IPS-15b (cell line): ENCODE results near the gene ZNF407.

ENCODE experiments used
- H3K27me3 ChIP-seq: one replicate; pipeline ENCODE4 v1.6.1; 2013; ENCODE audit warnings: low read length; ENCODE audit not compliant: control insufficient read depth, insufficient read depth
- H3K36me3 ChIP-seq: one replicate; pipeline ENCODE4 v1.6.1; 2013; ENCODE audit warnings: low read length; ENCODE audit not compliant: control insufficient read depth, insufficient read depth
- H3K4me1 ChIP-seq: one replicate; pipeline ENCODE4 v1.6.1; 2013; ENCODE audit warnings: mild to moderate bottlenecking, low read length; ENCODE audit not compliant: control insufficient read depth, insufficient read depth
- H3K4me3 ChIP-seq: one replicate; pipeline ENCODE4 v1.5.1; 2013; ENCODE audit warnings: low read depth, low read length
- H3K9ac ChIP-seq: one replicate; pipeline ENCODE4 v1.6.1; 2013; ENCODE audit warnings: low read depth, mild to moderate bottlenecking, low read length
- H3K9me3 ChIP-seq: one replicate; pipeline ENCODE4 v1.6.1; 2013; ENCODE audit warnings: mild to moderate bottlenecking, low read length; ENCODE audit not compliant: control insufficient read depth, insufficient read depth

Gene ZNF407

DNA sequence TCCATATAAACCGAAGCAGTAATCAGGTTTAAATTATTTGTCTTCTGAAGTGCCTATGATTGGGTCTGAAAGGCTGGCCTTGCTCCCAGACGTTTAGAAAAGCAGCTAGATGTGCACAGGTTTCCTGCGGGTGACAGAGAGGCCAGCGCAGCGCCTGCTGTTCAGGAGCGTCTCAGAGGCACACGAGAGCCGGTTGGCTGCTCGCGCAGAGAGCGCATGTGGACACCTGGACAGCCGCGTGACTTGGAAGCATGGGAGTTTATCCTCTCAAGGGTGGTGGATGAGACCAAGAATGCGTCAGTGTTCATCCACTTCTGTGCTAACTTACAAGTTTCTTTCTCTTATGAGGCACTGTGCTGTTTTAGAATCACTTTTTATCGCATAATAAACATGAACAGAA lies 307.6 kb downstream of the ZNF407 start:
- no peaks in the 10 kb centered on the region for H3K27me3 ChIP-seq
- no peaks in the 10 kb centered on the region for H3K4me1 ChIP-seq
- no peak overlapping the region for H3K4me3 ChIP-seq
- H3K9me3 ChIP-seq, result no peaks in the 10 kb centered on the region
- H3K9ac ChIP-seq, result no peak overlapping the region
- no peaks in the 10 kb centered on the region for H3K36me3 ChIP-seq

DNA sequence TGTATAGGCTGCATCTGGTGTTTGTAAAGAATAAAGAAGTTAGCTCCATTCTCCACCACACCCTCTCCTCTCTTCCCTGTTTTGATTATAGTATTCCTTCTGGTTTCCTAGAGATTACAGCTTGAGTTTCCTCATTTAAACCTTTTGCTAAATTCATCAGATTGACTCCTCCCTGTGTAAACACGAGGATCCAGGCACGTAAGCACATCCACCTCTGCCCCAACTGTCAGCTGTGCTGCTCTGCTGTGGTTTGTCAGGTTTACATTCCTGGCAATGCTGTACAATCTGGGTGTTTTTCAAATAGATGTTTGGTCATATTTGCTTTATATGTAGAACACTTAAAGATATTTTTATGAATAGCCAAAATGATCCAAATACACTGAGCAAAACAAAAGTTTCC lies 308.5 kb downstream of the ZNF407 start:
- Histone ChIP-seq H3K4me1 (no peaks in the 10 kb centered on the region), H3K9me3 (no peaks in the 10 kb centered on the region)

DNA sequence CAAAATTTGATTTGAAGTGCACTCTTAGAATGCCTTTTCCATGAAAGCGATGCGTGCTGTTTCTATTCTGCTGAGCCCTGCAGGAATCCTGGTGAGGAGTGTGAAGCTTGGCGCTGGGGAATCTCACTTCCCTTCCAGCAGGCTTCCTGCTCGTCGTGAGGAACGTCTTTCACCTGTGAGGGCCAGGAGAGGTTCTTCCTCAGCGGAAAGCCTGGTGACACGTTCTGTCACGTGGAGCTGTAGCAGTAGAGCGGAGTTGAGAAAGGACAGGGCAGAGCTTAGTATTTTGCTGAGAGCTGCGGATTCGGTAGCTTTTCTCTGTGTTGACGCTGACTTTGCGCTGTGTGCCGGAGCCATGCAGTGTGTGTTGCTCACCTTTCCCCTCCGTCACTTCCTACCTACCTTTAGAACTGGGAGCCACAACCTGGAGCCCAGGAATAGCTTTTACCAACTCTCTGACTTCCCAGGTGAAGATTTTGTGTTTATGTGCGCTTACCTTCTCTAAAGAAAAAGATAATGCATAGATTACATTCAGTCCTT lies 316.5 kb downstream of the ZNF407 start:
- no peaks in the 10 kb centered on the region for H3K4me1 ChIP-seq
- H3K27me3 ChIP-seq, result no peaks in the 10 kb centered on the region
- H3K36me3 ChIP-seq, result no peaks in the 10 kb centered on the region
- H3K9ac ChIP-seq, result no peak overlapping the region
- H3K9me3 ChIP-seq, result no peaks in the 10 kb centered on the region
- no peak overlapping the region for H3K4me3 ChIP-seq

More for the DNA sequence above, 308.5 kb downstream of the ZNF407 start:
- Histone ChIP-seq H3K27me3 (no peaks in the 10 kb centered on the region), H3K9ac (no peak overlapping the region), H3K4me3 (no peak overlapping the region), H3K36me3 (no peaks in the 10 kb centered on the region)

DNA sequence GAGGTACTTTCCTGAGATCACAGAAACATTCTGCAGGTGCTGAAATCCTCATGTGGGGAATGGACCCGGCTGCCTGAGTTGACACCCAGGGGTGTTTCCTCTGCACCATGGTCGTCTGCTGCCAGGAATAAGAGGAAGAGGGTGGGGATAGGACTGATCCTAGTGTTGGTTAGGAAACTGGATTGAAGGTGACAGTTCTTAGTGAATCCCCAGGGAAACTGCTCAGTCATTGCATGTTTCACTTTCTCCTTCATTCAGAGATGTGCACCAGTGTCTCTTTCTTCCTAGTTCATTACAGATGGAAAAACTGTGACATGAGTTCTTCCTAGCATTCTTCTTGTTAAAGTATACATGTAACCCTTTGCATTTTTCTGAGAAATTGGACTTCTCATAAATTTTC lies 317.0 kb downstream of the ZNF407 start:
- Histone ChIP-seq H3K9ac (no peak overlapping the region), H3K27me3 (no peaks in the 10 kb centered on the region), H3K4me3 (no peak overlapping the region), H3K4me1 (peaks cover 3% of the 10 kb centered on the region), H3K36me3 (no peaks in the 10 kb centered on the region), H3K9me3 (no peaks in the 10 kb centered on the region)

DNA sequence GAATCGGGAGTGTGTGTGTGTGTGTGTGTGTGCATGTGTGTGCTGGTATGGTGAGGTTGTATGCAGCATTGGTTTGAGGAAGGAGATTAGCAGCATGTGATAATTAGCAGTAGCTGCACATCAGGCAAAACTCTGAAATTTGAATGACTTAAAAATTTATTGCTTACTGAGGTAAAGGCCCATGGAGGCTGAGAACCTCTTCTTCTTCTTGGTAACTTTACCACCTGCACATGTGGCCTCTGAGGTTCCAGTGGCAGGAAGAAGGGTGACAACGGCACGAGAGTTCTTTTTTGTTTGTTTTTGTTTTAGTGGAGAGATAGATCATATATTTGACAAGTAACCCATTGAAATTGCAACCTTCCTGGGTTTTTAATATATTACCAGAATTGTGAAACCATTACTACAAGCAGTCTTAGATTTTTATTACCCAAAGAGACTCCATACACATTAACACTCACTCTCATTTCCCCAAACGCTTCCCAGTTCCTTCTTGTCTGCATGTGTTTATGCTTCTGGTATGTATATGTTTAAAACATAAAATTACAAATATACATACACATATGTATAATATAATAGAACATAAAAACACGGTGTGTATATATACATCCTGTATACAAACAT lies 319.2 kb downstream of the ZNF407 start:
- peaks cover 12% of the 10 kb centered on the region for H3K4me1 ChIP-seq
- no peaks in the 10 kb centered on the region for H3K9me3 ChIP-seq
- H3K4me3 ChIP-seq, result no peak overlapping the region
- no peak overlapping the region for H3K9ac ChIP-seq
- H3K36me3 ChIP-seq, result no peaks in the 10 kb centered on the region
- H3K27me3 ChIP-seq, result no peaks in the 10 kb centered on the region

DNA sequence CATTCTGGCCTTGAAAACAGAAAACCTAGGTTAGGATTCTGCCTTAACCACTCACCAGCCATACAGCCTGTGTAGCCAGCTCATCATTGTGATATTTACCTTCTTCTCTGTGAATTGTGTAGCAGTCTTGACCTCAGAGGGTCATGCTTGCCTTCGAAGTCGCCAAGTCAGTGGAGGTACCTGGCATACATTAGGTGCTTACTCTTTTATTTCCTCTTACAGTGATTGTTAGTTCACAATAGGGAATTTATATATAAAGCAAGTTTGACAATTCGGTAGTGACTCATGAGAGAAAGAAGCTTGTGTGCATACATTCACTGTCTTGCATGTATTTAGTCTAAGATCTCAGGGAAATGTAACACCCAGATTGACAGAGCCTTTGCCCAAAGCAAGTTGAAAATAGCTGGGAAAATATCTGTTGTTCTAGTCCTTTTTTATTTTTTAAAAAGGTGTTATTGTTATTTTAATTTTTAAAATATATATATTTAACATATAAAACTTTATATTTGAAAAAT lies 320.7 kb downstream of the ZNF407 start:
- no peaks in the 10 kb centered on the region for H3K36me3 ChIP-seq
- no peak overlapping the region for H3K4me3 ChIP-seq
- H3K9me3 ChIP-seq, result no peaks in the 10 kb centered on the region
- H3K27me3 ChIP-seq, result no peaks in the 10 kb centered on the region
- H3K4me1 ChIP-seq, result peaks cover 20% of the 10 kb centered on the region
- H3K9ac ChIP-seq, result no peak overlapping the region

DNA sequence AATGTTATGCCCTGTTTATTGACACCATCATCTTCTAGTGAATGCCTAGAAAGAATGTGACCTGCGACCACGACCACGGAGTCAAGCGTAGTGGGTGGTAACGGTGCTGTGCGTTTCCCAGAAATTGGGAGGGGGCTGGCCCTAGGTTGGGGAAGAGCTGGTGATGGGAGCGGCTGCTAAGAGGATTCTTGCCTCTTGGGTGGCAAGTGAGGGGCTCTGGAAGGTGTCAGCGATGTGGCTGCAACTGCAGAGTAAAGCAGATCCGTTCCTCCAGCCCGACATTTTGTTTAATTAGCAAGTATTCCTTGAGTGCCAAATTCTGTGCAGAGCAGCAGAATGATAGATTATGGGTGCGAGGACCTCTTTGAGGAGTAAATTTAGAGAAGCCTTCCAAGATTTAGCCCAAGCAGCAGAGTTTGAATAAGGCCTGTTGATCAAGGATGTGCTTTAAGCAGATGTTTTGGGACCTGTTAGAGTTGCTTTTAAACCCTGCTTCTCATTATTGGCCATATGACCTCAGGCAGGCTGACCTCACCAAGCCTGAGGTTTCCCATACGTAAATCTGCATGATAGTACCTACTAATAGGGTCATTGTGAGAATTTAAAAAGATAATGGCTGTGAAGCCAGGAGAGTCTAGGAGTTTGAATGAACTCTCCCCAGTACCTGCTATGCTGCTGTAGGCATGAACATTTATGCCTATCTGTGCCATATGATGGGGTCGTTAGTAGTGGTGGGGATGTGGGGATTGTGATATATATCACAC lies 323.6 kb downstream of the ZNF407 start:
- Histone ChIP-seq H3K36me3 (no peaks in the 10 kb centered on the region), H3K4me1 (peaks cover 20% of the 10 kb centered on the region), H3K4me3 (peak overlapping the region; percentile 10), H3K27me3 (no peaks in the 10 kb centered on the region), H3K9ac (no peak overlapping the region), H3K9me3 (no peaks in the 10 kb centered on the region)

DNA sequence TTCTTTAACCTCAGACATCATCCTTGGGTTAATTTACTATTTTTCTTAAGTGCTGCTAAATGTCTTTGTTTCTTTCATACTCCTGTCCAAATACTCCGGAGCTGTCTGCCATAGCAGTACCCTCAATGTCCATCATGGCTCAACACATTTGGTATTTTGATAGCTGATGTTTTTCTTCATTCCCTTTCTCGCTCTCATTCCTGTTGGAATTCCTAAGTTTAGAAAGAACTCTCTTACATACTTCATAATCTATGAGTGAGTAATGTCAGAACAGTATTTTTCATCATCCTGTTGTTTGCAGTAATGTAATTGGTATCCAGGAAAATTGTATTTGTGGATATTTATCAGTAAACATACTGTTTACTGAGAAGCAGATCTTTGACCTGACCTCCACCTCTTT lies 328.4 kb downstream of the ZNF407 start:
- H3K36me3 ChIP-seq, result no peaks in the 10 kb centered on the region
- H3K9me3 ChIP-seq, result no peaks in the 10 kb centered on the region
- H3K4me3 ChIP-seq, result no peak overlapping the region

DNA sequence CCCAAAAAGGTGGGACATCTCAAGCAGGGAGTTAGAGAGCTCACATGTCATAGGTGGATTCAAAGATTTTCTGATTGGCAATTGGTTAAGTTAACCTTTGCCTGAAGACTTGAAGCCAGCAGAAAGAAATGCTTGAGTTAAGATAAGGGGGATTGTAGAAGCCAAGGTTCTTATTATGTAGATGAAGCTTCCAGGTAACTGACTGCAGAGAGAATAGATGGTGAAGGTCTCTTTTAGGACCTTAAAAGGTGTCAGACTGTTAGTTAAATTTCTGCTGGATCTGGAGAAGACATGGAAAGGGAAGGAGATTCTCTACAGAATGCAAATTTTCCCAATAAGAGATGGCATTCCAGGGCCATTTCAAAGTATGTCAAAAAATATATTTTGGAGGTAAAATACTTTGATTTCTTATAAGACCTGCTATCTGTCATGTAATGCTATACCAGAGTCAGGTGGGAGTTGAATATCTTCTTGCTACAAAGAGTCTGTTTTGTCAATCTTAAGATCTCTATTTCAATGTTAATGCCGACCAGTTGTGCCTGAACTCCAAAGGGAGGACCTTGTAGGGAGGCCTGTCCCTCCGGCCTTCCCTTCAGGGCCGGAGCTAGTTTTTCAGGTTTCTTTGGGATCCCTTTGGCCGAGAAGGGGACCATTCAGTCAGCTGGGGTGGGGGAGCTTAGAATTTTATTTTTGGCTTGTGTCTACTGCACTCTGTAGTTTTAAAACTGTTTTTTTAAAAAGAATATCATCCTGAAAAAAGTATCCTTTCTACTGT lies 330.7 kb downstream of the ZNF407 start:
- Histone ChIP-seq H3K4me1 (peaks cover 4% of the 10 kb centered on the region), H3K4me3 (no peak overlapping the region), H3K27me3 (no peaks in the 10 kb centered on the region), H3K36me3 (no peaks in the 10 kb centered on the region), H3K9ac (no peak overlapping the region), H3K9me3 (no peaks in the 10 kb centered on the region)

More for the DNA sequence above, 328.4 kb downstream of the ZNF407 start:
- no peaks in the 10 kb centered on the region for H3K27me3 ChIP-seq
- H3K9ac ChIP-seq, result no peak overlapping the region
- H3K4me1 ChIP-seq, result peaks cover 19% of the 10 kb centered on the region

DNA sequence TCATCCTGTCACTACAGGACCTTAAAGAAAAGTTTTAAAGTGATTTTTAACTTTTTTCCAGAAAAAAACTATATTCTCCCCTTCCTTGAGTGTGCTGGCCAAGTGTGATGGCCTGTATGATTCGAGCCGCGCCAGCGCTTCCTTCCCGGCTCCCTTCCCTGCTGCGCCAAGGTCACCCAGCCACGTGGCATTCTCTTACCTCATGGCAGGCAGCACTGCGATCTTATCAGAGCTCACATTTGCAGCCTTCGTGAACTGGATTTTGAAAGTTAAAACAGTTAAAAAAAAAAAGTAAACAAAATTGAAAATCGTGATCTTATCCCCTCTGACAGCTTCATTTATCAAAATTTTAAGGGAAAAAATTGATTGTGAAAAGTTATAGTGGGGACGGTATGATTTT lies 331.4 kb downstream of the ZNF407 start:
- Histone ChIP-seq H3K27me3 (no peaks in the 10 kb centered on the region), H3K9me3 (no peaks in the 10 kb centered on the region), H3K4me3 (no peak overlapping the region), H3K36me3 (no peaks in the 10 kb centered on the region), H3K9ac (no peak overlapping the region), H3K4me1 (peaks cover 4% of the 10 kb centered on the region)

DNA sequence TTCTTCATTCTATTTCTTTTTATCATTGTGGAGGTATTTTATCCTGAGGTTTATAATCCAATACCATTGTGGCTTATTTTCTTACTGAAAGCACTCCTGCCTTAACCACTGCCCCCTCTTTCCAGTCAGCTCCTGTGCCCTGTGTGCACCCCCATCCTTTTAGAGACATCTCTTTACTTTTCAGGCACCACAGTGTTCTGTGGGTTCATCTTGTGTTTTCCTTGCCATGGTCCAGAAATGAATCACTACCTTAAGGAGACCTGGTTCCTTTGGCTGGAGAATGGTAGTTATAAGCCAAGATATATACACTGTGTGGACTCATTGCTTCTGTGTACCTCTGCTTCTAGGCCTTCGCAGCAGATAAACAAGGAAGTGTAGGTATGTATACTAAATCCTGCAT lies 332.9 kb downstream of the ZNF407 start:
- no peak overlapping the region for H3K9ac ChIP-seq
- no peak overlapping the region for H3K4me3 ChIP-seq
- no peaks in the 10 kb centered on the region for H3K9me3 ChIP-seq
- H3K27me3 ChIP-seq, result no peaks in the 10 kb centered on the region
- H3K4me1 ChIP-seq, result peaks cover 4% of the 10 kb centered on the region
- H3K36me3 ChIP-seq, result no peaks in the 10 kb centered on the region
